Measurements from ENCODE around the gene ZIC4.

Gene ZIC4

GRCh38 chr3:147383617-147384016 is 22.7 kb downstream of the ZIC4 start:
- no peak overlapping the region for H3K4me3 ChIP-seq
- no peak overlapping the region for H3K27ac ChIP-seq
- no peak for DNase-seq (ENCODE audit: low spot score)

GRCh38 chr3:147381596-147381995 is 24.7 kb downstream of the ZIC4 start:
- DNase-seq (ENCODE audit: low spot score): no peak
- Histone ChIP-seq H3K4me3 (no peak overlapping the region), H3K27ac (no peak overlapping the region)
- TF ChIP-seq CTCF (IDR thresholded peaks at IDR 0.05): no peak

More at GRCh38 chr3:147383617-147384016, 22.7 kb downstream of the ZIC4 start:
- TF ChIP-seq CTCF (IDR thresholded peaks at IDR 0.05): no peak

- Histone ChIP-seq H3K4me3 (no peak overlapping the region), H3K27ac (no peak overlapping the region)
- no peak for DNase-seq (ENCODE audit: low spot score)
- TF ChIP-seq CTCF (IDR thresholded peaks at IDR 0.05): no peak
These were observed 25.4 kb downstream of the ZIC4 start for GRCh38 chr3:147380977-147381376.

GRCh38 chr3:147380387-147380951 is 25.9 kb downstream of the ZIC4 start:
- H3K4me3 ChIP-seq: no peak overlapping the region
- no peak for DNase-seq (ENCODE audit: low spot score)
- no peak for TF ChIP-seq CTCF (IDR thresholded peaks at IDR 0.05)
- H3K27ac ChIP-seq: no peak overlapping the region

- H3K27ac ChIP-seq: no peak overlapping the region
- no peak for DNase-seq (ENCODE audit: low spot score)
- no peak overlapping the region for H3K4me3 ChIP-seq
- no peak for TF ChIP-seq CTCF (IDR thresholded peaks at IDR 0.05)
These were observed 26.7 kb downstream of the ZIC4 start for GRCh38 chr3:147379651-147380050.

GRCh38 chr3:147377412-147378367 is 28.7 kb downstream of the ZIC4 start:
- Histone ChIP-seq H3K27ac (no peak overlapping the region), H3K4me3 (no peak overlapping the region)
- no peak for DNase-seq (ENCODE audit: low spot score)
- no peak for TF ChIP-seq CTCF (IDR thresholded peaks at IDR 0.05)

GRCh38 chr3:147373301-147373700 is 33.0 kb downstream of the ZIC4 start:
- no peak overlapping the region for H3K27ac ChIP-seq
- H3K4me3 ChIP-seq: no peak overlapping the region
- DNase-seq (ENCODE audit: low spot score): no peak
- no peak for TF ChIP-seq CTCF (IDR thresholded peaks at IDR 0.05)
